HepG2 (cell line): ENCODE results near the gene ZNF333. TPM values are rescaled to one million over a fixed set of nuclear protein-coding genes. Genes with fewer than 3 reads are reported as not detected.
A peak's percentile ranks its signal among the peaks of the same experiment; 100 is the strongest.

ENCODE experiments used
- BRD4 ChIP-seq: sonication (generic); formaldehyde crosslinking; IDR thresholded peaks from 2 replicates; pipeline ENCODE4 v1.4.0; 2020; ENCODE audit warnings: missing genetic modification reagents
- DPF2 ChIP-seq: sonication (generic); formaldehyde crosslinking; IDR thresholded peaks from 2 replicates; pipeline ENCODE4 v1.4.0; 2020; ENCODE audit warnings: mild to moderate bottlenecking, low read depth, missing genetic modification reagents, borderline replicate concordance
- GATAD1 ChIP-seq: IDR thresholded peaks from 2 replicates; pipeline ENCODE4 v1.6.1; 2016; ENCODE audit warnings: missing genetic modification reagents, missing compliant biosample characterization
- LCORL ChIP-seq, 2 experiments: fragments of 450-650 bp in 1 of 2; sonication (generic) in 1 of 2; formaldehyde crosslinking in 1 of 2; IDR thresholded peaks; 2 replicates each; pipeline versions ENCODE4 v1.5.0 to v1.6.1; 2017 to 2020; ENCODE audit warnings: antibody characterized with exemption in 1 of 2, missing genetic modification reagents in 1 of 2
- MAFG ChIP-seq: sonication (generic); formaldehyde crosslinking; IDR thresholded peaks from 2 replicates; pipeline ENCODE4 v1.5.1; 2020; ENCODE audit warnings: mild to moderate bottlenecking, missing genetic modification reagents
- MAFK ChIP-seq, 2 experiments: IDR thresholded peaks in 1 of 2; conservative IDR thresholded peaks in 1 of 2; 2 replicates each; pipeline ENCODE4 v1.6.1; 2011; ENCODE audit warnings: improper control_type of control experiment in 2 of 2, low read length in 2 of 2
- MEIS1 ChIP-seq: sonication (generic); formaldehyde crosslinking; IDR thresholded peaks from 2 replicates; pipeline ENCODE4 v1.9.0; 2021; ENCODE audit warnings: mild to moderate bottlenecking, missing genetic modification reagents, moderate library complexity, borderline replicate concordance
- NR2C2 ChIP-seq: sonication (generic); formaldehyde crosslinking; IDR thresholded peaks from 2 replicates; pipeline ENCODE4 v1.4.0; 2020; ENCODE audit warnings: missing genetic modification reagents, mild to moderate bottlenecking, moderate library complexity, borderline replicate concordance
- PHF8 ChIP-seq: sonication (generic); formaldehyde crosslinking; IDR thresholded peaks from 2 replicates; pipeline ENCODE4 v1.5.0; 2020; ENCODE audit warnings: missing genetic modification reagents
- RFX5 ChIP-seq: IDR thresholded peaks from 2 replicates; pipeline ENCODE4 v1.6.1; 2011; ENCODE audit warnings: low read depth, low read length, improper control_type of control experiment
- TMF1 ChIP-seq: sonication (generic); formaldehyde crosslinking; IDR thresholded peaks from 2 replicates; pipeline ENCODE4 v1.8.1; 2022; ENCODE audit warnings: low read depth, missing genetic modification reagents
- ZFP90 ChIP-seq: sonication (generic); formaldehyde crosslinking; IDR thresholded peaks from 2 replicates; pipeline ENCODE4 v1.8.0; 2022; ENCODE audit warnings: missing genetic modification reagents, mild to moderate bottlenecking, inconsistent platforms, borderline replicate concordance
- ZNF101 ChIP-seq: sonication (generic); formaldehyde crosslinking; IDR thresholded peaks from 2 replicates; pipeline ENCODE4 v1.4.0; 2020; ENCODE audit warnings: mild to moderate bottlenecking, low read depth, missing genetic modification reagents, borderline replicate concordance
- ZNF143 ChIP-seq: sonication (generic); formaldehyde crosslinking; IDR thresholded peaks from 2 replicates; pipeline ENCODE4 v1.4.0; 2020; ENCODE audit warnings: missing genetic modification reagents
- polyA plus RNA-seq, 8 experiments: library from polyadenylated mRNA; depleted of rRNA in 3 of 8; stranded (reverse) in 7 of 8; unstranded in 1 of 8; fragments of >200 nt; fragmentation: Illumina TruSeq in 4 of 8; extraction: Trizol in 4 of 8; gene quantifications; 2 replicates each; pipeline versions ENCODE4 v1.2.1 to v1.2.3, GENCODE V29; 2011 to 2016; ENCODE audit warnings: low read depth in 4 of 8, missing spikeins in 1 of 8, mixed read lengths in 1 of 8; ENCODE audit not compliant: insufficient read depth in 1 of 8
- total RNA-seq, 5 experiments: library from RNA; depleted of rRNA; stranded (reverse); fragments of >200 nt; fragmentation: Illumina TruSeq; extraction: Trizol; gene quantifications; 2 replicates each; pipeline ENCODE4 v1.2.3, GENCODE V29; 2016; ENCODE audit warnings: low read depth in 1 of 5
- TF ChIP-seq, protein P1 (sequence below): sonication (generic); formaldehyde crosslinking; IDR thresholded peaks from 2 replicates; pipeline ENCODE4 v1.4.0; 2020; ENCODE audit warnings: missing genetic modification reagents, borderline replicate concordance
- TF ChIP-seq, protein P2 (sequence below): IDR thresholded peaks from 2 replicates; pipeline ENCODE4 v1.6.1; 2016
- TF ChIP-seq, protein P3 (sequence below): sonication (generic); formaldehyde crosslinking; IDR thresholded peaks from 2 replicates; pipeline ENCODE4 v1.8.0; 2023; ENCODE audit warnings: mild to moderate bottlenecking, missing genetic modification reagents
- TF ChIP-seq, protein P4 (sequence below): IDR thresholded peaks from 2 replicates; pipeline ENCODE4 v1.6.1; 2016; ENCODE audit warnings: low read depth

Gene ZNF333
- total and polyA plus RNA-seq, 2 of the 13 experiments (the other 11 are each of a cell fraction or from before 2014, with no cell fraction given) = 3.4 to 6.4 TPM

DNA sequence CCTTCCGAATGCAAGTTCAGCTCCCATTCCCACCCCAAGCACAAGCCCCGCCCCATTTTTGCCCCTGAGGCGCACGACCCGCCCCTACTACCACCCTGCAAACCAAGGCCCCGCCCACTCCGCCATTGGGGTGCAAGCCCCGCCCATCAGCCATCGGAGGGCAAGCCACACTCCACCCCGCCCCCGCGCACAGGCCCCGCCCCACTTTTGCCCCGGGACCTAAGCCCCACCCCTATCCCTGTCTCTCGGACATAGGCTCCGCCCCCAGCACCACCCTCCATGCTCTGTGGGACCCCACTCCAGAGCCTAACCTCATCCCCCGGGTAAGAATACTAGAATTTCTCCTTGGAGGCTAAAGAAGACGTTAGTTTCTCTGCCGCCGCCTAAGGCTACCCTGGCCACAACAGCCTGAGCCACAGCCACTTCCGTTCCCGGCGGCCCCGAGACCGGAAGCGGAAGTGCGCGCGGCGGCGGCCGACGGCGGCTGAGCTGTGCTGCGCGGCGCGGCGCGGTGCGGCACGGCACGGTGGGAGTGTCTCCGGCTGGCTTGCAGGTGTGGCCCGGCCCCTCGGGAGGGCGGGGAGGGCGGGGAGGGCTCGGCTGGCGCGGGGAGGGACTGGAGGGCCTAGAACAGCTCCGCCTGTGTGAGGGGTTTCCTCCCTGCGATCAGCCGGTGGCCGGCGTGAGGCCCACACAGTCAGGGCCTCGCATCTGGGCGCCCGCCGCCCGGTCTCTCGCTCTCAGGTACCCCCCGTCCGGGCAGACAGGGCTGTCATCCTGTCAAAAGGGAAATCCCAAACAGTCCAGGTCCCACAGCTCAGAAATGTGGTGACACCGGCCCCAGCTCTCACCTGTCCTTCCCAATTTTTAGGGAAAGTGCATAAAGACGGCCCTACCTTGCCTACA, at the start of gene ZNF333 (continued):
- TF ChIP-seq LCORL (IDR thresholded peaks at IDR 0.05) (no peak), LCORL (CRISPR knock-in tag; IDR thresholded peaks at IDR 0.05) (no peak), BRD4 (CRISPR knock-in tag) (no peak), GATAD1 (CRISPR knock-in tag) (peak; percentile 81), RFX5 (0 out of 2 replicates have a peak, but pooled peaks have one; percentile 12), MAFK (conservative IDR thresholded peaks at IDR 0.05 in 1 of 2, IDR thresholded peaks at IDR 0.05 in 1 of 2; ENCODE audit: low read length in 2 of 2) (no peak), PHF8 (peak; percentile 68), DPF2 (CRISPR knock-in tag) (no peak), TMF1 (0 out of 2 replicates have a peak, but pooled peaks have one; percentile 45), MAFG (no peak), ZNF101 (CRISPR knock-in tag) (no peak), ZNF143 (CRISPR knock-in tag) (peak; percentile 85), MEIS1 (CRISPR knock-in tag) (no peak), ZFP90 (peak; percentile 50; the same call in 1 of the 2 replicates), NR2C2 (CRISPR knock-in tag) (peak; percentile 89)
- TF ChIP-seq, protein P1, sequence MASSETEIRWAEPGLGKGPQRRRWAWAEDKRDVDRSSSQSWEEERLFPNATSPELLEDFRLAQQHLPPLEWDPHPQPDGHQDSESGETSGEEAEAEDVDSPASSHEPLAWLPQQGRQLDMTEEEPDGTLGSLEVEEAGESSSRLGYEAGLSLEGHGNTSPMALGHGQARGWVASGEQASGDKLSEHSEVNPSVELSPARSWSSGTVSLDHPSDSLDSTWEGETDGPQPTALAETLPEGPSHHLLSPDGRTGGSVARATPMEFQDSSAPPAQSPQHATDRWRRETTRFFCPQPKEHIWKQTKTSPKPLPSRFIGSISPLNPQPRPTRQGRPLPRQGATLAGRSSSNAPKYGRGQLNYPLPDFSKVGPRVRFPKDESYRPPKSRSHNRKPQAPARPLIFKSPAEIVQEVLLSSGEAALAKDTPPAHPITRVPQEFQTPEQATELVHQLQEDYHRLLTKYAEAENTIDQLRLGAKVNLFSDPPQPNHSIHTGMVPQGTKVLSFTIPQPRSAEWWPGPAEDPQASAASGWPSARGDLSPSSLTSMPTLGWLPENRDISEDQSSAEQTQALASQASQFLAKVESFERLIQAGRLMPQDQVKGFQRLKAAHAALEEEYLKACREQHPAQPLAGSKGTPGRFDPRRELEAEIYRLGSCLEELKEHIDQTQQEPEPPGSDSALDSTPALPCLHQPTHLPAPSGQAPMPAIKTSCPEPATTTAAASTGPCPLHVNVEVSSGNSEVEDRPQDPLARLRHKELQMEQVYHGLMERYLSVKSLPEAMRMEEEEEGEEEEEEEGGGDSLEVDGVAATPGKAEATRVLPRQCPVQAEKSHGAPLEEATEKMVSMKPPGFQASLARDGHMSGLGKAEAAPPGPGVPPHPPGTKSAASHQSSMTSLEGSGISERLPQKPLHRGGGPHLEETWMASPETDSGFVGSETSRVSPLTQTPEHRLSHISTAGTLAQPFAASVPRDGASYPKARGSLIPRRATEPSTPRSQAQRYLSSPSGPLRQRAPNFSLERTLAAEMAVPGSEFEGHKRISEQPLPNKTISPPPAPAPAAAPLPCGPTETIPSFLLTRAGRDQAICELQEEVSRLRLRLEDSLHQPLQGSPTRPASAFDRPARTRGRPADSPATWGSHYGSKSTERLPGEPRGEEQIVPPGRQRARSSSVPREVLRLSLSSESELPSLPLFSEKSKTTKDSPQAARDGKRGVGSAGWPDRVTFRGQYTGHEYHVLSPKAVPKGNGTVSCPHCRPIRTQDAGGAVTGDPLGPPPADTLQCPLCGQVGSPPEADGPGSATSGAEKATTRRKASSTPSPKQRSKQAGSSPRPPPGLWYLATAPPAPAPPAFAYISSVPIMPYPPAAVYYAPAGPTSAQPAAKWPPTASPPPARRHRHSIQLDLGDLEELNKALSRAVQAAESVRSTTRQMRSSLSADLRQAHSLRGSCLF (CRISPR knock-in tag) = no peak
- TF ChIP-seq, protein P2, sequence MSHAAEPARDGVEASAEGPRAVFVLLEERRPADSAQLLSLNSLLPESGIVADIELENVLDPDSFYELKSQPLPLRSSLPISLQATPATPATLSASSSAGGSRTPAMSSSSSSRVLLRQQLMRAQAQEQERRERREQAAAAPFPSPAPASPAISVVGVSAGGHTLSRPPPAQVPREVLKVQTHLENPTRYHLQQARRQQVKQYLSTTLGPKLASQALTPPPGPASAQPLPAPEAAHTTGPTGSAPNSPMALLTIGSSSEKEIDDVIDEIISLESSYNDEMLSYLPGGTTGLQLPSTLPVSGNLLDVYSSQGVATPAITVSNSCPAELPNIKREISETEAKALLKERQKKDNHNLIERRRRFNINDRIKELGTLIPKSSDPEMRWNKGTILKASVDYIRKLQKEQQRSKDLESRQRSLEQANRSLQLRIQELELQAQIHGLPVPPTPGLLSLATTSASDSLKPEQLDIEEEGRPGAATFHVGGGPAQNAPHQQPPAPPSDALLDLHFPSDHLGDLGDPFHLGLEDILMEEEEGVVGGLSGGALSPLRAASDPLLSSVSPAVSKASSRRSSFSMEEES (CRISPR knock-in tag) = no peak
- TF ChIP-seq, protein P3, sequence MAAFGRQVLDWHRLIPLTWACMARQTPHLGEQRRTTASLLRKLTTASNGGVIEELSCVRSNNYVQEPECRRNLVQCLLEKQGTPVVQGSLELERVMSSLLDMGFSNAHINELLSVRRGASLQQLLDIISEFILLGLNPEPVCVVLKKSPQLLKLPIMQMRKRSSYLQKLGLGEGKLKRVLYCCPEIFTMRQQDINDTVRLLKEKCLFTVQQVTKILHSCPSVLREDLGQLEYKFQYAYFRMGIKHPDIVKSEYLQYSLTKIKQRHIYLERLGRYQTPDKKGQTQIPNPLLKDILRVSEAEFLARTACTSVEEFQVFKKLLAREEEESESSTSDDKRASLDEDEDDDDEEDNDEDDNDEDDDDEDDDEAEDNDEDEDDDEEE (CRISPR knock-in tag) = no peak
- TF ChIP-seq, protein P4, sequence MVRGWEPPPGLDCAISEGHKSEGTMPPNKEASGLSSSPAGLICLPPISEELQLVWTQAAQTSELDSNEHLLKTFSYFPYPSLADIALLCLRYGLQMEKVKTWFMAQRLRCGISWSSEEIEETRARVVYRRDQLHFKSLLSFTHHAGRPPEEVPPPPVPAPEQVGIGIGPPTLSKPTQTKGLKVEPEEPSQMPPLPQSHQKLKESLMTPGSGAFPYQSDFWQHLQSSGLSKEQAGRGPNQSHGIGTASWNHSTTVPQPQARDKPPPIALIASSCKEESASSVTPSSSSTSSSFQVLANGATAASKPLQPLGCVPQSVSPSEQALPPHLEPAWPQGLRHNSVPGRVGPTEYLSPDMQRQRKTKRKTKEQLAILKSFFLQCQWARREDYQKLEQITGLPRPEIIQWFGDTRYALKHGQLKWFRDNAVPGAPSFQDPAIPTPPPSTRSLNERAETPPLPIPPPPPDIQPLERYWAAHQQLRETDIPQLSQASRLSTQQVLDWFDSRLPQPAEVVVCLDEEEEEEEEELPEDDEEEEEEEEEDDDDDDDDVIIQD = no peak
